Stomach (tissue), 9 donors: ENCODE results near the gene ZNF277. TPM values are rescaled to one million over a fixed set of nuclear protein-coding genes. Genes with fewer than 3 reads are reported as not detected.

Experiments
- DNase-seq, 2 donors: peaks; one replicate each; pipeline versions ENCODE4 v3.0.0 to v3.0.0-alpha.2; 2013 to 2019
- H3K27ac ChIP-seq, 5 donors: fragments of 200-600 bp in 4 of 5; sonication (generic) in 4 of 5; one replicate each; pipeline ENCODE4 v1.5.1; 2013 to 2019; ENCODE audit warnings: mild to moderate bottlenecking in 1 of 5, moderate library complexity in 1 of 5
- H3K27me3 ChIP-seq, 3 donors: fragments of 200-600 bp; sonication (generic); one replicate each; pipeline ENCODE4 v1.5.1; 2017 to 2019; ENCODE audit warnings: mixed run types in 1 of 3
- H3K36me3 ChIP-seq, 4 donors: fragments of 200-600 bp; sonication (generic); 1 replicate in 3 of 4; 2 replicates in 1 of 4; pipeline ENCODE4 v1.5.1; 2016 to 2019
- H3K4me1 ChIP-seq, 4 donors: fragments of 200-600 bp; sonication (generic); one replicate each; pipeline ENCODE4 v1.5.1; 2016 to 2019
- H3K4me3 ChIP-seq, 4 donors: fragments of 200-600 bp; sonication (generic) in 3 of 4; one replicate each; pipeline ENCODE4 v1.5.1; 2016 to 2019; ENCODE audit warnings: mild to moderate bottlenecking in 1 of 4
- H3K9me3 ChIP-seq, 4 donors: fragments of 200-600 bp; sonication (generic); one replicate each; pipeline ENCODE4 v1.5.1; 2016 to 2019
- CTCF ChIP-seq, 7 experiments: fragments of 450-650 bp in 4 of 7; fragments of 200-600 bp in 3 of 7; sonication (generic) in 3 of 7; IDR thresholded peaks; one replicate each; pipeline ENCODE4 v1.5.1; 2016 to 2019; ENCODE audit warnings: antibody characterized with exemption in 7 of 7, control low read depth in 2 of 7, mild to moderate bottlenecking in 1 of 7
- EP300 ChIP-seq: sonication (generic); formaldehyde crosslinking; IDR thresholded peaks from one replicate; pipeline ENCODE4 v1.6.1; 2017; ENCODE audit warnings: antibody characterized with exemption
- POLR2A ChIP-seq, 4 donors: fragments of 450-650 bp; IDR thresholded peaks; one replicate each; pipeline ENCODE4 v1.6.1; 2016; ENCODE audit warnings: antibody characterized with exemption in 4 of 4, control low read depth in 2 of 4, mild to moderate bottlenecking in 1 of 4, moderate library complexity in 1 of 4
- POLR2AphosphoS5 ChIP-seq, 3 donors: sonication (generic); formaldehyde crosslinking; IDR thresholded peaks; one replicate each; pipeline ENCODE4 v1.6.1; 2016; ENCODE audit warnings: antibody characterized with exemption in 3 of 3
- WGBS, 5 donors: extraction: QIAGEN DNeasy Blood & Tissue Kit in 3 of 5; methylation state at CpG; one replicate each; pipeline versions ENCODE4 v1.1.5 to v1.1.7; 2013 to 2018; 5-methylcytosine and 5-hydroxymethylcytosine counted together
- intact Hi-C: fragments of 100-400 bp; cut with DNase I; formaldehyde crosslinking; loops from one replicate; pipeline ENCODE4 v1.15.1; 2023; ENCODE audit warnings: low total_unique reads
- polyA plus RNA-seq, 3 donors: library from polyadenylated mRNA; stranded (reverse); fragments of 200-250 nt; gene quantifications; one replicate each; pipeline ENCODE4 v1.2.3, GENCODE V29; 2013
- total RNA-seq, 5 donors: library from RNA; depleted of rRNA; stranded (reverse); fragments of >200 nt; gene quantifications; one replicate each; pipeline versions ENCODE4 v1.1.0 to v1.2.3, GENCODE V29; 2014 to 2016
- donor health status: healthy with polysubstance abuse.
- donor health status: Bipolar disorder and iron deficiency.
- donor health status: healthy.

The ZNF277 gene
- total and polyA plus RNA-seq, 8 donors, result 9.9 to 75.0 (median 27.2) TPM

DNA sequence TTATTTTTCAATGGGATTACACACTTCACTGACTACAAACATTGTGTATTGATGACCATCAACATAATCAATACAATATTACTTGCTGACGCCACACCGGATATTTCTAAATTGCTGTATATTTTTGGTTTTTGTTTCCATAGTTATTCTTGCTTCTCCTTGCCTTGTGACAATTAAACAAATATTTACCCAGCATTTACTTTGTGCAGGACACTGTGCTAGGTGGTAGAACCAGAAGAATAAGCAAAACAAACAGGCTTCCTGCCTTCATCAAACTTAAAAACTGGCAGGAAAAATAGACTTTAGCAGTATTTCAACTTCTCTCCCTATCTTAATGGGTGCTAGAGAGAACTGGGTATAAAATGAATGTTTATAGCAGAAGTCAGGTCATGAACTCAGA is 50.6 kb downstream of the ZNF277 start:
- WGBS, 5 donors, result 43 to 63% (median 53%) methylated on average over 2 of the region's 2 CpGs
- DNase-seq, result no peak
- TF ChIP-seq POLR2AphosphoS5 (IDR thresholded peaks at IDR 0.05), result no peak
- TF ChIP-seq EP300, result no peak
- no peak for TF ChIP-seq CTCF (IDR thresholded peaks at IDR 0.05)
- no peak for TF ChIP-seq POLR2A (IDR thresholded peaks at IDR 0.05)
- H3K9me3 ChIP-seq, result no peaks in the 10 kb centered on the region
- intact Hi-C loops, result no loop called here
- no peak overlapping the region for H3K4me3 ChIP-seq
- H3K36me3 ChIP-seq, result no peaks in the 10 kb centered on the region
- H3K4me1 ChIP-seq, result peaks cover 0 to 29% (median 16%) of the 10 kb centered on the region in 4 donors
- no peak overlapping the region for H3K27ac ChIP-seq
- no peaks in the 10 kb centered on the region for H3K27me3 ChIP-seq

DNA sequence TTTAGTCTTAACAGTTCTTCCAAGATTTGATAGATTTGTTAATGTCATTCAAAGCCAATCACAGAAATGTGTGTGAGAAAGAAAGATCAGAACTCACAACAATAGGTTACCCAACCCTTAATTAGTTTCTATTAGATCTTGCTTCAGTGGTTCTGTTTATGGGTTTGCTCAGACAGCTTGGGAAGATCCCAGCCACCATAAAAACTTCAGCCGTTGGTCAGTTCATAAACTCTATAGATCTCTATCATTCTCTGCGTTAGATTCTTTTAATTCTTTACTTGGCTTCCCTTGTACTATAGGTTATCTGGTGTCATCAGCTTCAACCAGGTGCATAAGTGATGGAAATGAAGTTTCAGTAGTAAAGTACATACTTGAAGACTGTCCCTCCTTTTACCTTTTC is 54.4 kb downstream of the ZNF277 start:
- Histone ChIP-seq H3K4me1 (peaks cover 4 to 36% (median 21%) of the 10 kb centered on the region in 4 donors), H3K36me3 (no peaks in the 10 kb centered on the region), H3K9me3 (no peaks in the 10 kb centered on the region), H3K27ac (no peak overlapping the region), H3K27me3 (no peaks in the 10 kb centered on the region), H3K4me3 (no peak overlapping the region)
- WGBS, 5 donors, result 76 to 91% (median 83%) methylated on average over 2 of the region's 2 CpGs
- DNase-seq, result no peak
- TF ChIP-seq EP300 (no peak), POLR2A (IDR thresholded peaks at IDR 0.05) (no peak)
- intact Hi-C loops, result no loop called here

- Histone ChIP-seq H3K4me3 (no peak overlapping the region), H3K27me3 (no peaks in the 10 kb centered on the region), H3K27ac (no peak overlapping the region), H3K9me3 (no peaks in the 10 kb centered on the region), H3K36me3 (no peaks in the 10 kb centered on the region), H3K4me1 (peaks cover 2 to 37% (median 19%) of the 10 kb centered on the region in 4 donors)
- no peak for DNase-seq
- intact Hi-C loops, result no loop called here
- TF ChIP-seq CTCF (IDR thresholded peaks at IDR 0.05) (no peak), POLR2AphosphoS5 (IDR thresholded peaks at IDR 0.05) (no peak), EP300 (no peak), POLR2A (IDR thresholded peaks at IDR 0.05) (no peak)
- WGBS, 5 donors, result 73 to 85% (median 80%) methylated on average over 3 of the region's 3 CpGs
Observed at GRCh38 chr7:112262036-112262435, 55.5 kb downstream of the ZNF277 start.

DNA sequence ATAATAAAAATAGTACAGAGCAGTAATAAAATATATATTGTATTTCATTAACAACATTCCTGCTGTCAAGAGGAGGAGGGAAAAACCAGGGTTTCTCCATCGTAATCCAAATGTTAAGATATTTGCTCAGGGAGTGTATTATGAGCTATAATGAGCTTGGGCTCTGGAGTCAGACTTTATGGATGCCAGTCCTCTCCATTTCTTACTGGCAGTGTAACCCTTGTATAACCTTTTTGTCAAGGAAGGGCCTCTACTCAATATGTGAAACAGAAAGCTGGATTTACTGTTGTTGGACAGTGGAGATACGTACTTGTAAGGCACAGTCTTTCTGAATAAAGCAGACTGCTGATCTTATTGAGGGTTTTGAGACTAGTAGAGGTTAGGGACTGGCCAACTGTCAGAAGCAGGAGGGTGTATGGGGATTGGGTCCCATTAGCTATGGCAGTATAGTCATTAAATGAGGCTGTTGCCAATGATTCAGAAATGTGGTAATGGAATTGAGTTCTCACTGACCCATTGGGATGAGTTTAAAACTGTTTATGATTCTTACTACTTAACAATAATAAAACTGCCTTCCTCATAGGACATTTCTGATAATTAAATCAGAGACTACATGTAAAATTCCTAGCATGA is 56.5 kb downstream of the ZNF277 start:
- Histone ChIP-seq H3K4me1 (peaks cover 0 to 28% (median 14%) of the 10 kb centered on the region in 4 donors), H3K9me3 (no peaks in the 10 kb centered on the region), H3K4me3 (no peak overlapping the region), H3K36me3 (no peaks in the 10 kb centered on the region), H3K27ac (no peak overlapping the region), H3K27me3 (no peaks in the 10 kb centered on the region)
- DNase-seq, result peak in 1 of 2 donors; percentile 4
- no peak for TF ChIP-seq POLR2AphosphoS5 (IDR thresholded peaks at IDR 0.05)
- intact Hi-C loops, result no loop called here
- WGBS, 5 donors, result 73 to 87% (median 78%) methylated on average over 2 of the region's 2 CpGs

- DNase-seq, result peak in 1 of 2 donors; percentile 9
- Histone ChIP-seq H3K27me3 (no peaks in the 10 kb centered on the region), H3K4me3 (no peak overlapping the region), H3K9me3 (no peaks in the 10 kb centered on the region), H3K36me3 (no peaks in the 10 kb centered on the region), H3K27ac (no peak overlapping the region), H3K4me1 (peaks cover 0 to 23% (median 14%) of the 10 kb centered on the region in 4 donors)
- intact Hi-C loops, result no loop called here
- TF ChIP-seq POLR2AphosphoS5 (IDR thresholded peaks at IDR 0.05) (no peak), EP300 (no peak), CTCF (IDR thresholded peaks at IDR 0.05) (no peak), POLR2A (IDR thresholded peaks at IDR 0.05) (no peak)
Observed at GRCh38 chr7:112263519-112263918, 57.0 kb downstream of the ZNF277 start.
